ENCODE results near the gene BTBD7.

The BTBD7 gene

DNA sequence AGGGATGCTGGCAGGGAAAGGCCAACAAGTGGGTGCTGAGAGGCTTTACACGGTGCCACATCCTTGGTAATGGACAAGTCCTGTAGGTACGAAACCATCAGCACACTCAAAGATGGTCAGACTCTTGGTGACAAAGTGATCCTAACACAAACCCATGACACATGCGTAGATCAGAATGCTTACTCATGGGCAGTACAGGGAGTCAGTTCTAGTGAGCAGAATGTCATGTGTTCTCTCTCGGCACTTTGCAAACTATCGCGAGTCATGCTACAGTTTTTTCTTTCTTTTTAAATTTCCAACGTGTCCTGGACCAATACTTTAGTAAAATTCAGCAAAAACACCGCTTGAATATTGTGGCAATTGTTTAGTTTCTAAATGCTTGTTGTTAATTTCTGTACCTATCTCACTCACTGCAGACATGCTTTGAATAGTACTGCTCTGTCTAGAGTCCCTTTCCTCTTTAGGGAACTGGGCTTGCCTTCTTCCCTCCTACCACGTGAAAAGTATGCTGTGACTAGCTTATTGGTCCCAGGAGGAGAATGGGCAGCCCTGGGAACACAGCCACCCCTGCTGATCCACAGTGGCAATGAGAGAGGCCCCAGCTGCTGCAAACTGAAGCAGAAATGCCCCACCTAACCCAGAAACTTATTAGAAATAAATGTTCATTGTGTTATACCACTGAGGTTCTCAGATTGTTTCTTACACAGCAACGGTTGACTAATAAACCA, 63.3 kb downstream of the BTBD7 start:
- ATAC-seq = peak; percentile 49; the same call in 2 of the 3 replicates
- no peak for TF ChIP-seq ZNF70 (CRISPR knock-in tag; IDR thresholded peaks at IDR 0.05)
- TF ChIP-seq, protein P1, sequence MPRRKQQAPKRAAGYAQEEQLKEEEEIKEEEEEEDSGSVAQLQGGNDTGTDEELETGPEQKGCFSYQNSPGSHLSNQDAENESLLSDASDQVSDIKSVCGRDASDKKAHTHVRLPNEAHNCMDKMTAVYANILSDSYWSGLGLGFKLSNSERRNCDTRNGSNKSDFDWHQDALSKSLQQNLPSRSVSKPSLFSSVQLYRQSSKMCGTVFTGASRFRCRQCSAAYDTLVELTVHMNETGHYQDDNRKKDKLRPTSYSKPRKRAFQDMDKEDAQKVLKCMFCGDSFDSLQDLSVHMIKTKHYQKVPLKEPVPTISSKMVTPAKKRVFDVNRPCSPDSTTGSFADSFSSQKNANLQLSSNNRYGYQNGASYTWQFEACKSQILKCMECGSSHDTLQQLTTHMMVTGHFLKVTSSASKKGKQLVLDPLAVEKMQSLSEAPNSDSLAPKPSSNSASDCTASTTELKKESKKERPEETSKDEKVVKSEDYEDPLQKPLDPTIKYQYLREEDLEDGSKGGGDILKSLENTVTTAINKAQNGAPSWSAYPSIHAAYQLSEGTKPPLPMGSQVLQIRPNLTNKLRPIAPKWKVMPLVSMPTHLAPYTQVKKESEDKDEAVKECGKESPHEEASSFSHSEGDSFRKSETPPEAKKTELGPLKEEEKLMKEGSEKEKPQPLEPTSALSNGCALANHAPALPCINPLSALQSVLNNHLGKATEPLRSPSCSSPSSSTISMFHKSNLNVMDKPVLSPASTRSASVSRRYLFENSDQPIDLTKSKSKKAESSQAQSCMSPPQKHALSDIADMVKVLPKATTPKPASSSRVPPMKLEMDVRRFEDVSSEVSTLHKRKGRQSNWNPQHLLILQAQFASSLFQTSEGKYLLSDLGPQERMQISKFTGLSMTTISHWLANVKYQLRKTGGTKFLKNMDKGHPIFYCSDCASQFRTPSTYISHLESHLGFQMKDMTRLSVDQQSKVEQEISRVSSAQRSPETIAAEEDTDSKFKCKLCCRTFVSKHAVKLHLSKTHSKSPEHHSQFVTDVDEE (CRISPR knock-in tag; IDR thresholded peaks at IDR 0.05) = no peak
- TF ChIP-seq TOX (CRISPR knock-in tag; IDR thresholded peaks at IDR 0.05; ENCODE audit: borderline replicate concordance) = no peak
- TF ChIP-seq ARNTL (CRISPR knock-in tag; IDR thresholded peaks at IDR 0.05; ENCODE audit: borderline replicate concordance, low read depth) = no peak

DNA sequence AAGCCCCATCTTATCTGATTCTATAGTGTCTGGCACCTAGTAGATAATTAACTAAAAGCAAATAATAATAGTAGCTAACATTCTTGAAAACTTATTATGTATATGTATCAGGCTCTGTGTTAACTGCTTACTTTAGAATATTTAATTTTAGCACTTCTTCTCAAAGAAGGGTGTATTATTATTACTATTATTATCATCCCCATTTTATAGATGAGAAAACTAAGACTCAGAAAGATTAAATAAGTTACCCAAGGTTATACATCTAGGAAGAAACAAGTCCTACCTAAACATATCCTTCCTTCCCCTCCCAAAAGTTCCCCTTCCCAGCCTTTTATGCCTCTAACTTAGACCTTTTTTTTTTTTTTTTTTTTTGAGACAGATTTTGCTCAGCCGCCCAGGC, 64.4 kb downstream of the BTBD7 start:
- no peak for ATAC-seq
- TF ChIP-seq ESRRG (CRISPR knock-in tag; IDR thresholded peaks at IDR 0.05) = no peak
- TF ChIP-seq ISL1 (CRISPR knock-in tag; IDR thresholded peaks at IDR 0.05) = no peak
- TF ChIP-seq, protein P2, sequence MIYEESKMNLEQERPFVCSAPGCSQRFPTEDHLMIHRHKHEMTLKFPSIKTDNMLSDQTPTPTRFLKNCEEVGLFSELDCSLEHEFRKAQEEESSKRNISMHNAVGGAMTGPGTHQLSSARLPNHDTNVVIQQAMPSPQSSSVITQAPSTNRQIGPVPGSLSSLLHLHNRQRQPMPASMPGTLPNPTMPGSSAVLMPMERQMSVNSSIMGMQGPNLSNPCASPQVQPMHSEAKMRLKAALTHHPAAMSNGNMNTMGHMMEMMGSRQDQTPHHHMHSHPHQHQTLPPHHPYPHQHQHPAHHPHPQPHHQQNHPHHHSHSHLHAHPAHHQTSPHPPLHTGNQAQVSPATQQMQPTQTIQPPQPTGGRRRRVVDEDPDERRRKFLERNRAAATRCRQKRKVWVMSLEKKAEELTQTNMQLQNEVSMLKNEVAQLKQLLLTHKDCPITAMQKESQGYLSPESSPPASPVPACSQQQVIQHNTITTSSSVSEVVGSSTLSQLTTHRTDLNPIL (CRISPR knock-in tag; IDR thresholded peaks at IDR 0.05; ENCODE audit: low read depth) = no peak
- no peak for TF ChIP-seq GLIS3 (CRISPR knock-in tag; IDR thresholded peaks at IDR 0.05)
- no peak for TF ChIP-seq ARNTL (CRISPR knock-in tag; IDR thresholded peaks at IDR 0.05; ENCODE audit: borderline replicate concordance, low read depth)
- no peak for TF ChIP-seq RARB (CRISPR knock-in tag; IDR thresholded peaks at IDR 0.05)
- no peak for TF ChIP-seq ZC3H10 (CRISPR knock-in tag; IDR thresholded peaks at IDR 0.05)
- no peak for TF ChIP-seq TCF4 (CRISPR knock-in tag; IDR thresholded peaks at IDR 0.05; ENCODE audit: borderline replicate concordance)
- TF ChIP-seq ZNF565 (CRISPR knock-in tag; conservative IDR thresholded peaks at IDR 0.05; ENCODE audit: low read depth) = no peak
- no peak for TF ChIP-seq ZNF70 (CRISPR knock-in tag; IDR thresholded peaks at IDR 0.05)
- no peak for TF ChIP-seq TOX (CRISPR knock-in tag; IDR thresholded peaks at IDR 0.05; ENCODE audit: borderline replicate concordance)
- no peak for TF ChIP-seq OSR1 (CRISPR knock-in tag; IDR thresholded peaks at IDR 0.05)
- TF ChIP-seq SNAI2 (CRISPR knock-in tag; IDR thresholded peaks at IDR 0.05) = no peak
- TF ChIP-seq, protein P3, sequence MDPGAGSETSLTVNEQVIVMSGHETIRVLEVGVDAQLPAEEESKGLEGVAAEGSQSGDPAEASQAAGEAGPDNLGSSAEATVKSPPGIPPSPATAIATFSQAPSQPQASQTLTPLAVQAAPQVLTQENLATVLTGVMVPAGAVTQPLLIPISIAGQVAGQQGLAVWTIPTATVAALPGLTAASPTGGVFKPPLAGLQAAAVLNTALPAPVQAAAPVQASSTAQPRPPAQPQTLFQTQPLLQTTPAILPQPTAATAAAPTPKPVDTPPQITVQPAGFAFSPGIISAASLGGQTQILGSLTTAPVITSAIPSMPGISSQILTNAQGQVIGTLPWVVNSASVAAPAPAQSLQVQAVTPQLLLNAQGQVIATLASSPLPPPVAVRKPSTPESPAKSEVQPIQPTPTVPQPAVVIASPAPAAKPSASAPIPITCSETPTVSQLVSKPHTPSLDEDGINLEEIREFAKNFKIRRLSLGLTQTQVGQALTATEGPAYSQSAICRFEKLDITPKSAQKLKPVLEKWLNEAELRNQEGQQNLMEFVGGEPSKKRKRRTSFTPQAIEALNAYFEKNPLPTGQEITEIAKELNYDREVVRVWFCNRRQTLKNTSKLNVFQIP (CRISPR knock-in tag; IDR thresholded peaks at IDR 0.05; ENCODE audit: borderline replicate concordance, low read depth) = no peak
- TF ChIP-seq ZFP30 (CRISPR knock-in tag; IDR thresholded peaks at IDR 0.05) = no peak
- TF ChIP-seq PPARA (CRISPR knock-in tag; IDR thresholded peaks at IDR 0.05; ENCODE audit: borderline replicate concordance) = no peak
- TF ChIP-seq CSDC2 (CRISPR knock-in tag; IDR thresholded peaks at IDR 0.05) = no peak
- TF ChIP-seq, protein P1 (CRISPR knock-in tag; IDR thresholded peaks at IDR 0.05) = no peak
- TF ChIP-seq ZFP3 (CRISPR knock-in tag; IDR thresholded peaks at IDR 0.05) = no peak

DNA sequence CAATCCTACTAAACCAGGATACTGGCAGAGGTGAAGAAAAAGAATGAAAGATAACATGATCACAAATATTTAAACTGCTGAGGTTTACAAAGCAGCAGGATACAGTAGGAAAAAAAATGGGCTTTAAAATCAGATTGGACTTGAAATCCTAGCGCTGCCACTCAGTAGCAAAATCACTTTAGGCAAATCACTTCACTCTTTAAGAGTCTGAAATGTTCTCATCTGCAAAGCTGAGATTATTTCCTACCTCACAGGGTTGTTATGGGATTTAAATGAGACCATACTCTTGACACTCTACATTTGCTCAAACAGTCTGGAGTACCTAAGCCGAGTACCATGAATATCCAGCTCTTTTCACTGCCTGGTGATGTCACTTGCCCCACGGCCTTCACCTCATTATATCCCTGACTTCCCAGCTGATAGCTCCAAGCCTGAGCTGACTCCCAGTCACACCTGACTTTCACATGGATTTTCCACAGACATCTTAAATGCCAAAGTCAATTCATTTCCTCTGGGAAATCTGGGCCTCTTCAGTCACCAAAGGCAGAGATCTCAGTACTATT, 65.6 kb downstream of the BTBD7 start:
- no peak for ATAC-seq
- TF ChIP-seq, protein P4, sequence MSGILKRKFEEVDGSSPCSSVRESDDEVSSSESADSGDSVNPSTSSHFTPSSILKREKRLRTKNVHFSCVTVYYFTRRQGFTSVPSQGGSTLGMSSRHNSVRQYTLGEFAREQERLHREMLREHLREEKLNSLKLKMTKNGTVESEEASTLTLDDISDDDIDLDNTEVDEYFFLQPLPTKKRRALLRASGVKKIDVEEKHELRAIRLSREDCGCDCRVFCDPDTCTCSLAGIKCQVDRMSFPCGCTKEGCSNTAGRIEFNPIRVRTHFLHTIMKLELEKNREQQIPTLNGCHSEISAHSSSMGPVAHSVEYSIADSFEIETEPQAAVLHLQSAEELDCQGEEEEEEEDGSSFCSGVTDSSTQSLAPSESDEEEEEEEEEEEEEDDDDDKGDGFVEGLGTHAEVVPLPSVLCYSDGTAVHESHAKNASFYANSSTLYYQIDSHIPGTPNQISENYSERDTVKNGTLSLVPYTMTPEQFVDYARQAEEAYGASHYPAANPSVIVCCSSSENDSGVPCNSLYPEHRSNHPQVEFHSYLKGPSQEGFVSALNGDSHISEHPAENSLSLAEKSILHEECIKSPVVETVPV (CRISPR knock-in tag; IDR thresholded peaks at IDR 0.05) = no peak
- TF ChIP-seq ZC3H10 (CRISPR knock-in tag; IDR thresholded peaks at IDR 0.05) (no peak), ISL1 (CRISPR knock-in tag; IDR thresholded peaks at IDR 0.05) (no peak), ARNTL (CRISPR knock-in tag; IDR thresholded peaks at IDR 0.05; ENCODE audit: borderline replicate concordance, low read depth) (no peak), ZFP30 (CRISPR knock-in tag; IDR thresholded peaks at IDR 0.05) (no peak), CSDC2 (CRISPR knock-in tag; IDR thresholded peaks at IDR 0.05) (no peak), RARB (CRISPR knock-in tag; IDR thresholded peaks at IDR 0.05) (no peak), ZNF565 (CRISPR knock-in tag; conservative IDR thresholded peaks at IDR 0.05; ENCODE audit: low read depth) (no peak), SNAI2 (CRISPR knock-in tag; IDR thresholded peaks at IDR 0.05) (no peak), ZFP3 (CRISPR knock-in tag; IDR thresholded peaks at IDR 0.05) (no peak)
- TF ChIP-seq, protein P2 (CRISPR knock-in tag; IDR thresholded peaks at IDR 0.05; ENCODE audit: low read depth) = no peak
